ENCODE data around the gene PXDN.

PXDN gene

GRCh38 chr2:1693723-1694122 lies 50.6 kb downstream of the PXDN start:
- no peak for TF ChIP-seq EZH2phosphoT487 (IDR thresholded peaks at IDR 0.05; ENCODE audit: borderline replicate concordance)
- TF ChIP-seq CTCF (conservative IDR thresholded peaks at IDR 0.05; ENCODE audit: low read length) = no peak
- H2AFZ ChIP-seq (ENCODE audit: low read length) = no peak overlapping the region
- peaks cover 52% of the 10 kb centered on the region; the same call in 1 of the 2 replicates for H3K79me2 ChIP-seq (ENCODE audit: insufficient read depth, low read length)
- no peaks in the 10 kb centered on the region for H3K27me3 ChIP-seq (ENCODE audit: insufficient read depth, low read length, poor library complexity, severe bottlenecking)
- no peaks in the 10 kb centered on the region for H3K4me1 ChIP-seq (ENCODE audit: insufficient read depth, low read length, poor library complexity, severe bottlenecking)
- no peaks in the 10 kb centered on the region for H3K9me2 ChIP-seq (replicated peaks; ENCODE audit: low read depth, low read length)
- no peak overlapping the region for H3K4me2 ChIP-seq (ENCODE audit: low read depth, low read length, poor library complexity, severe bottlenecking)
- H3K4me3 ChIP-seq (ENCODE audit: low read length, poor library complexity, severe bottlenecking) = no peak overlapping the region
- no peaks in the 10 kb centered on the region for H3K9me3 ChIP-seq (ENCODE audit: insufficient read depth, low read depth, low read length)
- H4K20me1 ChIP-seq (ENCODE audit: insufficient read depth, low read length, poor library complexity, severe bottlenecking) = peaks cover 12% of the 10 kb centered on the region
- peaks cover 33% of the 10 kb centered on the region; the same call in 1 of the 2 replicates for H3K36me3 ChIP-seq (ENCODE audit: insufficient read depth, low read length)
- H3F3A ChIP-seq (ENCODE audit: low read depth) = no peaks in the 10 kb centered on the region
- H3K9ac ChIP-seq (ENCODE audit: low read depth, low read length, poor library complexity, severe bottlenecking) = no peak overlapping the region

- no peaks in the 10 kb centered on the region for H3K27me3 ChIP-seq (ENCODE audit: insufficient read depth, low read length, poor library complexity, severe bottlenecking)
- H3K9ac ChIP-seq (ENCODE audit: low read depth, low read length, poor library complexity, severe bottlenecking) = no peak overlapping the region
- peaks cover 40% of the 10 kb centered on the region; the same call in 1 of the 2 replicates for H3K36me3 ChIP-seq (ENCODE audit: insufficient read depth, low read length)
- no peaks in the 10 kb centered on the region for H3F3A ChIP-seq (ENCODE audit: low read depth)
- no peak overlapping the region for H3K4me2 ChIP-seq (ENCODE audit: low read depth, low read length, poor library complexity, severe bottlenecking)
- no peak overlapping the region for H3K4me3 ChIP-seq (ENCODE audit: low read length, poor library complexity, severe bottlenecking)
- no peak overlapping the region for H2AFZ ChIP-seq (ENCODE audit: low read length)
- peaks cover 39% of the 10 kb centered on the region; the same call in 1 of the 2 replicates for H3K79me2 ChIP-seq (ENCODE audit: insufficient read depth, low read length)
- H4K20me1 ChIP-seq (ENCODE audit: insufficient read depth, low read length, poor library complexity, severe bottlenecking) = peaks cover 8% of the 10 kb centered on the region
- TF ChIP-seq CTCF (conservative IDR thresholded peaks at IDR 0.05; ENCODE audit: low read length) = no peak
- TF ChIP-seq EZH2phosphoT487 (IDR thresholded peaks at IDR 0.05; ENCODE audit: borderline replicate concordance) = no peak
- no peaks in the 10 kb centered on the region for H3K9me2 ChIP-seq (replicated peaks; ENCODE audit: low read depth, low read length)
- H3K9me3 ChIP-seq (ENCODE audit: insufficient read depth, low read depth, low read length) = no peaks in the 10 kb centered on the region
- no peaks in the 10 kb centered on the region for H3K4me1 ChIP-seq (ENCODE audit: insufficient read depth, low read length, poor library complexity, severe bottlenecking)
These were observed 52.0 kb downstream of the PXDN start for GRCh38 chr2:1692342-1692741.

GRCh38 chr2:1691366-1691765 lies 52.9 kb downstream of the PXDN start:
- H3K79me2 ChIP-seq (ENCODE audit: insufficient read depth, low read length) = peaks cover 29% of the 10 kb centered on the region; the same call in 1 of the 2 replicates
- TF ChIP-seq CTCF (conservative IDR thresholded peaks at IDR 0.05; ENCODE audit: low read length) (no peak), EZH2phosphoT487 (IDR thresholded peaks at IDR 0.05; ENCODE audit: borderline replicate concordance) (no peak)
- H3F3A ChIP-seq (ENCODE audit: low read depth) = no peaks in the 10 kb centered on the region
- H3K4me2 ChIP-seq (ENCODE audit: low read depth, low read length, poor library complexity, severe bottlenecking) = no peak overlapping the region
- no peaks in the 10 kb centered on the region for H3K4me1 ChIP-seq (ENCODE audit: insufficient read depth, low read length, poor library complexity, severe bottlenecking)
- peaks cover 8% of the 10 kb centered on the region for H4K20me1 ChIP-seq (ENCODE audit: insufficient read depth, low read length, poor library complexity, severe bottlenecking)
- peaks cover 43% of the 10 kb centered on the region; the same call in 1 of the 2 replicates for H3K36me3 ChIP-seq (ENCODE audit: insufficient read depth, low read length)
- no peaks in the 10 kb centered on the region for H3K9me2 ChIP-seq (replicated peaks; ENCODE audit: low read depth, low read length)
- no peak overlapping the region for H3K9ac ChIP-seq (ENCODE audit: low read depth, low read length, poor library complexity, severe bottlenecking)
- no peaks in the 10 kb centered on the region for H3K9me3 ChIP-seq (ENCODE audit: insufficient read depth, low read depth, low read length)
- no peaks in the 10 kb centered on the region for H3K27me3 ChIP-seq (ENCODE audit: insufficient read depth, low read length, poor library complexity, severe bottlenecking)
- H2AFZ ChIP-seq (ENCODE audit: low read length) = no peak overlapping the region
- no peak overlapping the region for H3K4me3 ChIP-seq (ENCODE audit: low read length, poor library complexity, severe bottlenecking)

Data from Loucy (cell line).